Measurements from ENCODE around the gene MORN1.
"Not testable (repeated sequence)": the region's sequence is repeated elsewhere in the genome, so short reads cannot be mapped to it uniquely, and the experiment has no call there.

MORN1 gene

GRCh38 chr1:2304921-2305681 lies 86.3 kb downstream of the MORN1 start:
- DNase-seq (ENCODE audit: low spot score) = peak; percentile 52

GRCh38 chr1:2304282-2304681 lies 87.1 kb downstream of the MORN1 start:
- DNase-seq (ENCODE audit: low spot score) = no peak

GRCh38 chr1:2303781-2304180 lies 87.6 kb downstream of the MORN1 start:
- no peak for DNase-seq (ENCODE audit: low spot score)

DNA sequence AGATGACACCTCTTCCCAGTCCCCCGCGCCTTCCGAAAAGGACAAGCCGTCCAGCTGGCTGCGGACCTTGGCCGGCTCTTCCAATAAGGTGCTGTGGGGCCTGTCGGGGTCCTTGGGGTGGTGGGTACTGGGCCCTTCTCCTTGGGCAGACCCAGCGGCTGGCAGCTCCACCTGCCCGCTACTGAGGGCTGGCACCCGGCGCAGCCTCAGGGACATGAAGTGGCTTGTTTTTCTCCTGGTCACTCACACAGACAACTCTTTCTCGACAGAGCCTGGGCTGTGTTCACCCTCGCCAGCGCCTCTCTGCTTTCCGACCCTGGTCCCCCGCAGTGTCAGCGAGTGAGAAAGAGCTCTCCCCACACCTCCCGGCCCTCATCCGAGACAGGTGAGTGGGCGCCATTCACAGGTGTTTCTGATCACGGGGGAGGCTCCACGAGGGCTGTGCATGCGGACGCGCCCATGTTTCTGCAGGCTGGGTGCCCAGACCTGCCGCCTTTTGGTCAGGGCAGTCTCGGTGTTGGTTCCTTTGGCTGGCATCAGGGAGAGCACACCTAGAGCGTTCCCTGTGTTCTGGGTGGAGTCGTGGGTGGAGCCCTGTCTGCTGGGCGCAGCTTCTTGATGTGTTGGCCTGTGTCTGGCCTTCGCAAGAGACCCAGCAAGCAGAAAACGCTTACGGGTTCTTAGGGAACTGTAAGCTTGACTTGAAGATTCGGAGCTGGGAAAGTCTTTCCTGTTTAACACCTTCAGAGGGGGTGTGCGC lies 88.2 kb downstream of the MORN1 start:
- DNase-seq (ENCODE audit: low spot score) = no peak

DNA sequence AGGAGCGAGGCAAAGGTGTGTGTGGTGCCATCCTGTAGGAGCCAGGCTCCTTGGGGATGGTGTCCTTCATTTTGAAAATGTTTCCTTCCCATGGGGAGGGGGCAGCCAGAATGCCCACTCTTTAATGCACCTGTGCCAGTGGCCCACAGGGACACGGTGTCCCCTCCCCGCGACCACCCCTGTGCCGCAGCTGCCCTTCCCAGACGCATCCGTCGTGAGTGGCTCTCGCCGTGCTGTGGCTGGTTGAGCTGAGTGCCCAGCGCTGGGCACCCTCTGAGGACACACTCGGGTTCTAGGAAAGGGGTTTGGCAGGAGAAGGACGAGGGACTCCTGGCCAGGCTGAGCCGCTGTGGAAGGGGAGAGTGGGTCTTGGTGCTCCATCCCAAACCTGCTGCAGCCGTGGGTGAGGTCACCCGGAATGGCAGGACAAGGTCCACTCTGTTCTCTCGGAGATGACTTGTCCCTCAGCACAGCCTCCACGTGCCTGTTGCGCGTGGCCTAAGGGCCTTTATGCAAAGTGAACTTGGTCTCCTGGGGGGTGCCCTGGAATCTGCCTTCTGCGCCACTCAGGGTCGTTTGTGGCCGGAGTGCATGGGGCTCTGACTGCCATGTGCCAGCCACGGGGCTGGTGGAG lies 88.9 kb downstream of the MORN1 start:
- DNase-seq (ENCODE audit: low spot score) = no peak

GRCh38 chr1:2301607-2302291 lies 89.6 kb downstream of the MORN1 start:
- no peak for DNase-seq (ENCODE audit: low spot score)

GRCh38 chr1:2300851-2301606 lies 90.3 kb downstream of the MORN1 start:
- DNase-seq (ENCODE audit: low spot score) = peak; percentile 70

- no peak for DNase-seq (ENCODE audit: low spot score)
Observed at GRCh38 chr1:2300004-2300771, 91.2 kb downstream of the MORN1 start.

GRCh38 chr1:2299131-2299627 lies 92.2 kb downstream of the MORN1 start:
- DNase-seq (ENCODE audit: low spot score) = no peak

DNA sequence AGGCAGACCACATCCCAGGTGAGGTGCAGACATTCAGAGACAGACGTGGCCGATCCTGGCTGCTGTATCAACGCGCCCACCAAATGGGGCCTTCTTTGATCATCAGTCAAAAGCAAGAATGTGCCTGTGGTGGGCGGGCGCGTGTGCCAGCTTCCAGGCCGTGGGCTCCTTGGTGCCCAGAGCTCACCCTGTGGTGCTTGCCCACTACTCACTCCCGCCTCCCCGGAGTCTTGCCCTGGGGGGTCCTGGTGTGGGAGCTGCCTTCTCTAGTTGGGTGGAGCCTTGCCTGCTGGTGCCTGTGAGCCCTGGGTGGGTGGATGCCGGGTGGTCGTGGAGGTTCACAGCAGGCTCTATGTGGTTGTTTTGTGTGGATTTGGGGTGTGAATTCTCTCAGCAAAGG lies 92.7 kb downstream of the MORN1 start:
- no peak for DNase-seq (ENCODE audit: low spot score)

- no peak for DNase-seq (ENCODE audit: low spot score)
Observed at GRCh38 chr1:2297246-2298011, 93.9 kb downstream of the MORN1 start.

GRCh38 chr1:2296614-2297013 lies 94.7 kb downstream of the MORN1 start:
- DNase-seq (ENCODE audit: low spot score) = no peak

DNA sequence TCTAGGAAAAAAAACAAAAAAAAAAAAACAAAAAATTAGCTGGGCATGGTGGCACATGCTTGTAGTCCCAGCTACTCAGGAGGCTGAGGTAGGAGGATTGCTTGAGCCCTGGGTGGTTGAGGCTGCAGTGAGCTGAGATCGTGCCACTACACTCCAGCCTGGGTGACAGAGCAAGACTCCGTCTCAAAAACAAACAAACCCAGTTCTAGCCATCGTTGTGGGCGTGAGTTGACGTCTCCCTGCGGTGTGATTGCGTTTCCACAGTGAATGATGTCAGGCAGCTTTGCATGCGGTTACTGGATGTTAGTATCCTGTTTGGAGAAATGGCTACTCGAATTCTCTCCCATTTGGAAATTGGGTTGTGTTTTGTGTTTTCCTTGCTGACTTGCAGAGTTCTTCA lies 95.1 kb downstream of the MORN1 start:
- not testable (repeated sequence) for DNase-seq (ENCODE audit: low spot score)

GRCh38 chr1:2295526-2295925 lies 95.8 kb downstream of the MORN1 start:
- no peak for DNase-seq (ENCODE audit: low spot score)

DNA sequence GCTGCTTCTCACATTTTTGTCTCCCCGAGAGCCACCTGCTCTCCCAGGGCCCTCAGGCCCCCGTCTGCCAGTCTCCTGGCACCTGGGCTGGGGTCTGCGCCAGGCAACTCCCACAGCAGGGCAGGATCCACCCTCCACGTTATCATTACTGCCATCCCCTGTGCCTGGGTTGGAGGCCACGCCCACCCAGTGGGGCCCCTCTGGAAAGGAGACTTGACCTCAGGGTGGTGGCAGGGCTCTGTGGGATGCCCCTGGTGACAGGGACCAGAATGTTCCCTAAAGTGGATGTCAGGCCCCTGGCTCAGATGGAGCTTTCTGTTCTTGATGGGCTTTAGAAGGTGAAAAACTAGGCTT lies 96.7 kb downstream of the MORN1 start:
- no peak for DNase-seq (ENCODE audit: low spot score)

- DNase-seq (ENCODE audit: low spot score) = no peak
Observed at GRCh38 chr1:2294033-2294724, 97.2 kb downstream of the MORN1 start.

- no peak for DNase-seq (ENCODE audit: low spot score)
Observed at GRCh38 chr1:2292725-2293450, 98.5 kb downstream of the MORN1 start.

DNA sequence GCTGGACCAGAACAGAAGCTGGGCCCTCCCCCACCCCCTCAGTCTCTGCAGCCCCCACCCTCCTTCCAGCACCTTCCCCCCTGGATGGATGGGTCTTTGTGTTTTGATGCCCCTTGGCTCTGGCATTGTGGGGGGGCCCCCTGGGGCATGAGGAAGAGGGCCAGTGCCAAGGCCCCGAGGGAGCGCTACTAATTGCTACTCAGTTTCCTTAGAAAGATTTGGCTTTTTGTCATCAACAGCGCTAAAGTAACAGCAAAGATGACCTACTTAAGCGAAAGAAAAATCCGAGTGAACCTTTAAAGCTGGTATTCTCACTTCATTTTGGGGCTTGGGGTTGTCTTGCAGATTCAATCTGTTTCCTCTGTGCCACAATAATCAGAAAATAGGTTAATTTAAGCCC lies 99.8 kb downstream of the MORN1 start:
- no peak for DNase-seq (ENCODE audit: low spot score)

All from Ammon's horn (tissue), 1 donor.